Activated CD4-positive, alpha-beta T cell treated with anti-CD3 and anti-CD28 coated beads, Interleukin-2, amount 50 U/mL, for 1 hour (primary cell): ENCODE results near the gene CYP51A1.
"Not testable (repeated sequence)": the region's sequence is repeated elsewhere in the genome, so short reads cannot be mapped to it uniquely, and the experiment has no call there.

Experiments
- DNase-seq: peaks from one replicate; pipeline ENCODE4 v3.0.0-alpha.2; 2020

The CYP51A1 gene

GRCh38 chr7:92134271-92135051 is at the start of gene CYP51A1:
Gene CYP51A1, minus strand, starts transcription at chr7:92134477. Its CDS starts 113 bp downstream, at chr7:92134364.
- DNase-seq: peak; percentile 90

GRCh38 chr7:92178928-92179924 is 44.9 kb upstream of the CYP51A1 start, which contains the start of gene LRRD1:
Gene LRRD1, minus strand, starts transcription at chr7:92179142. Its CDS starts 13,940 bp downstream, at chr7:92165202.
- DNase-seq: peak; percentile 88

- no peak for DNase-seq
Observed at GRCh38 chr7:92177362-92177761, 43.1 kb upstream of the CYP51A1 start.

GRCh38 chr7:92169529-92169928 is 35.3 kb upstream of the CYP51A1 start:
- not testable (repeated sequence) for DNase-seq

GRCh38 chr7:92161271-92161670 is 27.0 kb upstream of the CYP51A1 start:
- DNase-seq: no peak

GRCh38 chr7:92158660-92159575 is 24.6 kb upstream of the CYP51A1 start:
- no peak for DNase-seq

- no peak for DNase-seq
Observed at GRCh38 chr7:92156990-92157389, 22.7 kb upstream of the CYP51A1 start.

GRCh38 chr7:92155108-92155739 is 20.9 kb upstream of the CYP51A1 start:
- no peak for DNase-seq

GRCh38 chr7:92150450-92151017 is 16.3 kb upstream of the CYP51A1 start:
- DNase-seq: no peak

- DNase-seq: no peak
Observed at GRCh38 chr7:92149736-92150239, 15.5 kb upstream of the CYP51A1 start.

GRCh38 chr7:92143192-92143880 is 9.1 kb upstream of the CYP51A1 start:
- DNase-seq: not testable (repeated sequence)

GRCh38 chr7:92142791-92143190 is 8.5 kb upstream of the CYP51A1 start:
- DNase-seq: not testable (repeated sequence)

- no peak for DNase-seq
Observed at GRCh38 chr7:92141161-92141560, 6.9 kb upstream of the CYP51A1 start.

GRCh38 chr7:92137557-92137956 is 3.3 kb upstream of the CYP51A1 start:
- no peak for DNase-seq

- no peak for DNase-seq
Observed at GRCh38 chr7:92135052-92135889, 994 bp upstream of the CYP51A1 start.

- DNase-seq: peak; percentile 49
Observed at GRCh38 chr7:92133737-92134270, 473 bp downstream of the CYP51A1 start.

GRCh38 chr7:92133133-92133736 is 1.0 kb downstream of the CYP51A1 start:
- no peak for DNase-seq

GRCh38 chr7:92131764-92132330 is 2.4 kb downstream of the CYP51A1 start:
- DNase-seq: no peak

GRCh38 chr7:92131093-92131492 is 3.2 kb downstream of the CYP51A1 start:
- DNase-seq: no peak
